ENCODE results near the gene SQSTM1. TPM values are rescaled to one million over a fixed set of nuclear protein-coding genes. Genes with fewer than 3 reads are reported as not detected.

Gene SQSTM1
- total RNA-seq, 2 experiments from 2014 or later: 70.6 to 87.6 TPM

DNA sequence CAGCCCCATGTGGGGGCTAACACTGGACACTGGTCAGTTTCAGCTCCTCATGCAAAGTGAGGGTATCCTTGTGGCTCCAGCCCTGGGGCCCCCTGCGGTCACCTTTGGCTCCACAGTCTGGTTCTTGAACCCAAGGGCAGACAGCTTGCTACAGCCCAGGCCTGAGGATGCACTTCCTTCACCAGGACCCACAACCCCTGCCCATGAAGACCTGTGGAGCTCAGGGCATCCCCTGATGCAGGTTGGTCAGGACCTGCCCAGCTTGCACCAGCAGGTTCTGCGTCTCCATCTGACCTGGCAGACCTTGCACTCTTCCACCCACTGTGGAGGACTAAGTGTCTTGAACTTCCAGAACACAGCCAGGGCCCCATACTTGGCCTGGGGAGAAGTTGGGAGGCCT is 41.6 kb downstream of the SQSTM1 start:
- intact Hi-C loops (cut with DNase I, micrococcal nuclease): no loop called here
- CTCF ChIA-PET: interaction anchor here (0.6 to 1.9 kb wide), 3 partner anchors 9 to 59 kb away, joined by 3 to 5 read pairs (median 4); no protein-coding TSS in a partner anchor
- no peak for DNase-seq

GRCh38 chr5:179862891-179863290 is 42.2 kb downstream of the SQSTM1 start:
- Mint-ChIP-seq H3K36me3 (ENCODE audit: low read depth) (peaks cover 32% of the 10 kb centered on the region), H3K27ac (no peak overlapping the region), H3K9me3 (ENCODE audit: low read depth) (no peaks in the 10 kb centered on the region), H3K4me3 (no peak overlapping the region), H3K4me1 (peaks cover 5% of the 10 kb centered on the region), H3K27me3 (no peaks in the 10 kb centered on the region)
- ChIA-PET CTCF (no interaction called here), POLR2A (no interaction called here)
- intact Hi-C loops (cut with DNase I, micrococcal nuclease): no loop called here
- ATAC-seq (no peak), DNase-seq (no peak)

More for the DNA sequence above, 41.6 kb downstream of the SQSTM1 start:
- Mint-ChIP-seq H3K9me3 (ENCODE audit: low read depth) (no peaks in the 10 kb centered on the region), H3K36me3 (ENCODE audit: low read depth) (peaks cover 31% of the 10 kb centered on the region), H3K27me3 (no peaks in the 10 kb centered on the region), H3K27ac (no peak overlapping the region), H3K4me3 (no peak overlapping the region), H3K4me1 (peaks cover 9% of the 10 kb centered on the region)
- POLR2A ChIA-PET: no interaction called here
- no peak for ATAC-seq

DNA sequence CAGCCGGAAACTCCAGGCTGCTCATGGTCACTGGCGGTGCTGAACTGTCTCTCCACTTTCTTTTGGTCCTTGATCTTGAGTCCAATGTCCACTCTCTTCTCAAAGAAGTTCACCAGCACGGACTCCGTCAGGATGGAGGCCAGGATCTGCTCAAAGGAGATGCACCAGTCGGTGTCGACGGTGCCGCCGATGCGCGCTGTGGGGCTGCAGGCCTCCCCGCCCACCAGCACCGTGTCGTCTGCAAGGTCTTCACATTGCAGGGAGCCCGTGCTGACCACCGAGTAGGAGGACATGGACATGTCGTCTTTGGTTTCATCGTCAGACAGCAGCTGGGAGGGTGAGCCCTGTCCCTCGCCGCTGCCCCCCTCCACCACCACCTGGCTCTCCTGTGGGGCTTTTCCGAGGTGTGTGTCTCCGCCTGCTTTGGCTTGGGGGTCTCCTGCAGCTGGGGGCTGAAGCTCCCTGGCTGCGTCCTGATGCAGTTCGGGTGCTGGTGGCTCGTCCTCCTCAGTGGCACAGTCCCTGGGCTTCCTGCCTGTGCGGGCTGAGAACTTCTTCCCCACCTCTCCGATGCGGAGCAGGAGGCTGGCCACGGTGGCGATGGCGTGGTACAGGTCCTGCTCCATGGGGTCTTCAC is 42.9 kb downstream of the SQSTM1 start:
- Mint-ChIP-seq H3K27me3 (no peaks in the 10 kb centered on the region), H3K9me3 (ENCODE audit: low read depth) (no peaks in the 10 kb centered on the region), H3K4me3 (no peak overlapping the region), H3K4me1 (peaks cover 2% of the 10 kb centered on the region), H3K27ac (no peak overlapping the region), H3K36me3 (ENCODE audit: low read depth) (peaks cover 36% of the 10 kb centered on the region)
- no peak for DNase-seq
- intact Hi-C loops (cut with DNase I, micrococcal nuclease): no loop called here
- ATAC-seq: no peak
- ChIA-PET POLR2A (no interaction called here), CTCF (no interaction called here)

DNA sequence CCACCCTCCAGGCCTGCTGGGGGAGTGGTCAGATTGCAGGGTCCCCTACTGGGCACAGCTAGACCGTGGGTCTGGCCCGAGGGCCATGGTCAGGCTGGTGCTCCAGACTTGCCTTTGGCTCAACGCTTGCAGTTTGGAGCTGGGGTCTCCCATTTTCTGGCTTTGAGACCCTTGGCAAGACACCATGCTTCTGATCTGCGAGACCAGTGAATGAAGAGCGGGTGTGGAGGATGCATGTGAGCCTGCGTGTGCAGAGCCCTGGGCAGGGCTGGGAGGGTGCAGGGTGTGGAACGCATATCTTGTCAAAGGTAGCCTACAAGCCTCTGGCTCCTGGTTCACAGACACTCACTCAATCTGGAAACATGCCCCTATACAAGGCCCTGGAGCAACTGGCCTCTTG is 44.0 kb downstream of the SQSTM1 start:
- no peaks in the 10 kb centered on the region for H3K27me3 Mint-ChIP-seq
- intact Hi-C loops (cut with DNase I, micrococcal nuclease): no loop called here

GRCh38 chr5:179865491-179866240 is 45.0 kb downstream of the SQSTM1 start:
- no peak for ATAC-seq
- intact Hi-C loops (cut with DNase I, micrococcal nuclease): no loop called here
- Mint-ChIP-seq H3K27ac (no peak overlapping the region), H3K4me3 (no peak overlapping the region), H3K27me3 (no peaks in the 10 kb centered on the region), H3K9me3 (ENCODE audit: low read depth) (no peaks in the 10 kb centered on the region), H3K36me3 (ENCODE audit: low read depth) (peaks cover 36% of the 10 kb centered on the region), H3K4me1 (peaks cover 2% of the 10 kb centered on the region)
- POLR2A ChIA-PET: no interaction called here
- CTCF ChIA-PET: interaction anchor here (0.6 kb wide), 2 partner anchors 69 to 273 kb away, joined by 3 read pairs; no protein-coding TSS in a partner anchor
- no peak for DNase-seq

More for the DNA sequence above, 44.0 kb downstream of the SQSTM1 start:
- Mint-ChIP-seq H3K4me1 (peaks cover 2% of the 10 kb centered on the region), H3K9me3 (ENCODE audit: low read depth) (no peaks in the 10 kb centered on the region), H3K36me3 (ENCODE audit: low read depth) (peaks cover 36% of the 10 kb centered on the region), H3K4me3 (no peak overlapping the region), H3K27ac (no peak overlapping the region)
- DNase-seq: no peak
- ChIA-PET CTCF (no interaction called here), POLR2A (no interaction called here)
- ATAC-seq: no peak

DNA sequence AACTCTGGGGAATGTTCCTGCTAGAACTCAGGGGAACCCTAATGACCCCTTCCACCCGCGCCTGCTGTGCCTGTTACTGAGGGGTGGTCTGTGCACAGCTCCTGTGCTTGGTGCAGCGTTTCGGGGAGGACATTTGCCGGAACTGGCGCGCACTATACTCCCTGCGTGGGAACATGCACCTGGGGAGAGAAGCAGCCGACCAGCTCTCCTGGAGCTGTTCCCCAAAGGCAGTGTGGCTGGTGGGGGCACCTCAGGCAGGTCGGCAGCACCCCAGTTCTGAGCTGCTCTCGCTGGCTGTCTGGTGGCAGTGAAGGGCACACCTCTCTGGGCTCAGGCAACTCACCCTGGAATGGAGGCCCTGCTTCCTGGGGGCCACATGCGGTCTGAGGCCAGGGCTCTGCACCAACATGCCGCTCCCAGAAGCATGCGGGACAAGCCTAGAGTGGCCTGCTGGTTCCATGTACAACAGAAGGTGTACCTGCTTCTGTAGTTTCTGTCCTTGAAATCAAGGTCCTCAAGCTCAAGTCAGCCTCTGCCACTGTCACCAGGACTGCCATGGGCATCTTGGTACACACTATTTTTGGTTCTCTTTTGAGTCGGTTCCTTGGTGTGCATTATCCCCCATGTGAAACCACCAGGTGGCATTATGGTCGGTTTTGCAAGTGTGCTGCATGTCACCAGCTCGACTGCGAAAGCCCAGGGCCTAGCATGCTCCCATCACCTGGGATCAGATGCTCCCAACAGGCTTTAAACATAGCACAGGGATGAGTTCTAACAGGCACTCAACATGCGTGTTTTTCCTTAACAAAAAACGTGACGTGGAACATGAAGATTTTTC is 45.8 kb downstream of the SQSTM1 start:
- ATAC-seq: peak; percentile 81
- Mint-ChIP-seq H3K4me3 (no peak overlapping the region), H3K36me3 (ENCODE audit: low read depth) (peaks cover 44% of the 10 kb centered on the region), H3K9me3 (ENCODE audit: low read depth) (no peaks in the 10 kb centered on the region), H3K4me1 (peaks cover 2% of the 10 kb centered on the region), H3K27me3 (no peaks in the 10 kb centered on the region), H3K27ac (no peak overlapping the region)
- CTCF ChIA-PET: interaction anchor here (0.6 to 1.2 kb wide), 4 partner anchors 11 to 228 kb away, joined by 3 to 4 read pairs (median 4); no protein-coding TSS in a partner anchor
- intact Hi-C loops (cut with DNase I, micrococcal nuclease): no loop called here
- DNase-seq: peak; percentile 67
- POLR2A ChIA-PET: no interaction called here

- ChIA-PET POLR2A (no interaction called here), CTCF (interaction anchor here (0.7 to 1.2 kb wide), 3 partner anchors 11 to 229 kb away, joined by 3 to 4 read pairs (median 4); no protein-coding TSS in a partner anchor)
- DNase-seq (no peak), ATAC-seq (no peak)
- peaks cover 41% of the 10 kb centered on the region for H3K36me3 Mint-ChIP-seq (ENCODE audit: low read depth)
- no peak overlapping the region for H3K27ac Mint-ChIP-seq
- no peaks in the 10 kb centered on the region for H3K27me3 Mint-ChIP-seq
- H3K9me3 Mint-ChIP-seq (ENCODE audit: low read depth): no peaks in the 10 kb centered on the region
- no peak overlapping the region for H3K4me3 Mint-ChIP-seq
- peaks cover 2% of the 10 kb centered on the region for H3K4me1 Mint-ChIP-seq
- intact Hi-C loops (cut with DNase I, micrococcal nuclease): no loop called here
Observed at GRCh38 chr5:179867079-179867465, 46.4 kb downstream of the SQSTM1 start.

DNA sequence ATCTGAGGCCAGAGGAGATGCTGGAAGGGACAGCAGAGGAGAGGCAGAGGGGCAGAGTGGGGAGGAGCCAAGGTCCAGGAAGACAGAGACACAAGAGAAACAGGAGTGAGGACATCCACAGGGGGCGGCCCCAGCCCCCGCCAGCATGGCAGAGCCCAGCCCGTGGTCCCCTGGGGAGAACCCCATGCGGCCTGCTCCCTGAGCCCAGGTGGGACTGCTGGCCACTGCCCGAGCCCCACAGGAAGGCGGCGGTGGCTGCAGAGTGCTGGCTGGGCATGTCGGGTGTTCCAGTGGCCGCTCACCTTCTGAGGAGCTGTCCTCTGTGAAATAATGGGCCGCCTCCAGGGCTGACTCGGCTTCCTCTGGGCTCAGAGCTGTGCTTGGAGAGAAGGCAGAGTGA is 46.8 kb downstream of the SQSTM1 start:
- DNase-seq (no peak), ATAC-seq (no peak)
- intact Hi-C loops (cut with DNase I, micrococcal nuclease): no loop called here
- Mint-ChIP-seq H3K27me3 (no peaks in the 10 kb centered on the region), H3K4me3 (no peak overlapping the region), H3K36me3 (ENCODE audit: low read depth) (peaks cover 39% of the 10 kb centered on the region), H3K9me3 (ENCODE audit: low read depth) (no peaks in the 10 kb centered on the region), H3K4me1 (peaks cover 2% of the 10 kb centered on the region), H3K27ac (no peak overlapping the region)
- ChIA-PET CTCF (no interaction called here), POLR2A (no interaction called here)

DNA sequence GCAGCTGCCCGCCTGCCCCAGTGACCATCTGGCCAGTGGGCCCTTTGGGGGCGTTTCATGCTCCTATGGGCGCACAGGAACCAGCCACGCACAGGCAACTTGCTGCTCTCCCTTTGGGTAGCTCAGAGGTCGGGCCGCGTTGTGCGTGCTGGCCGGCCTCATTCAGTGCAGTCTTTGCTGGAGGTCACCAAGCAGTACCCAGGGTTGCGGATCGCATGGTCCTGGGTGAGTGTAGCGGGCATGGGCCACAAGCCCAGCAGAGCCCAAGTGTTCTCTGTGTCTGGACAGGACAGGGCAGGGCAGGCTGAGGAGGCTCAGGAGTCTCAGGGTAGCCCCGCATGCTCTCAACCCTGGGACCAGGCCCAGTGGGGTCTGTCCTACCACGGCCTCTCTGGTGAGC is 47.8 kb downstream of the SQSTM1 start:
- intact Hi-C loops (cut with DNase I, micrococcal nuclease): no loop called here
- ChIA-PET POLR2A (no interaction called here), CTCF (no interaction called here)
- Mint-ChIP-seq H3K4me1 (peaks cover 2% of the 10 kb centered on the region), H3K36me3 (ENCODE audit: low read depth) (peaks cover 35% of the 10 kb centered on the region), H3K9me3 (ENCODE audit: low read depth) (no peaks in the 10 kb centered on the region), H3K27me3 (no peaks in the 10 kb centered on the region), H3K27ac (no peak overlapping the region), H3K4me3 (no peak overlapping the region)
- DNase-seq (no peak), ATAC-seq (no peak)

DNA sequence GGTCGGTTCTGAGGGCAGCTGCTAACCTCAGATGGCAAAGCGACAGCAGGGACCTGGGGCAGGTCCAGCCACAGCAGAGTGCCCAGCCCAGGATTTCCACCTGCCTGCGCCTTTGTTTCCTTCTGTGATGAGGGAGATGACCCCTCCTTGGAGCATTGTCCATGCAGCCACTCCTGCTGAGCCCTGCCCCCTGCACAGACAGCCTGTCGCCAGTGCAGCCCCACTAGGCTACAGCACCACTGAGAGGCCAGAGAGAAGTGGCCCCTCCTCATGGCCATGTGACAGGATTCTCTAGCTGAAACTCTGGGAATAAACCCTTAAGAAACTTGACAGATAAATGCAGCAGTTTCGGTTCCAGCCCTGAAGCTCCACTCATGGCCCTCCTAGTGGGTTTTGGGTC is 48.4 kb downstream of the SQSTM1 start:
- Mint-ChIP-seq H3K4me3 (no peak overlapping the region), H3K36me3 (ENCODE audit: low read depth) (peaks cover 33% of the 10 kb centered on the region), H3K4me1 (peaks cover 2% of the 10 kb centered on the region), H3K27ac (no peak overlapping the region), H3K27me3 (no peaks in the 10 kb centered on the region), H3K9me3 (ENCODE audit: low read depth) (no peaks in the 10 kb centered on the region)
- ATAC-seq (no peak), DNase-seq (no peak)
- ChIA-PET POLR2A (no interaction called here), CTCF (no interaction called here)
- intact Hi-C loops (cut with DNase I, micrococcal nuclease): no loop called here

DNA sequence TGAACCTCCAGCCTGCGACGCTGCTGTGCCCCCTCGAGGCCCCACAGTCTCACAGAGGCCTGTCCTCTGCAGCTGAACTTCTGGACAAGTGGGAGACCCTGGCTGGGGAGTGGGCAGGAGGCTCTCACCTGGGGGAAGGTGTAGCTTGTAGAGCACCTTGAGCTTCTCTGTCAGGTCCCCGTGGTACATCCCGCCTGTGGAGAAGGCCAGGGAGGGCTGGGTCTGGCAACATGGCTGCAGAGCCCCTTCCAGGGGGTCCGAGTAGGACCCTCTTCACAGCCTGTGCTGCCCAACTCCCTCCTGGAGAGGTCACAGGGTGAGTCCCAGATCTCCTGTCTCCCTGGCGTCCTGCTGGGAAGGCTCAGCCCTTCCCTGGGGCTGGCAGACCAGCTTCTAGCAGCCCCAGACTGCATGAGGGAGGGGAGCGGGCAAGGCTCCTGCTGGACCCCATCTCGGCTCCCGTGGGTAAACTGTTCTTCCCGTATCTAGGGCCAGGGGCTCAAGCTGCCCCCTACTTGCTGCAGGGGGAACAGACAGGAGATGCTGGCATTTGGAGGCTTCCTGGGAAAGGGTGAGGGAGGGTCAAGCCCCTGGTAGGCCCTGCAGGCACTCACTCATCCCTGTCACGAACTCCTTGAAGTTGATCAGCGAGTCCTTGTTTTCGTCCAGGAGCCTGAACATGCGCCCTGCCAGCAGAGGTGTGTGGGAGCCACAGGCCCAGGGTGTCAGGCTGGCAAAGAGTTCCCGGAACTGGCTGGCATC is 49.1 kb downstream of the SQSTM1 start:
- Mint-ChIP-seq H3K9me3 (ENCODE audit: low read depth) (no peaks in the 10 kb centered on the region), H3K27ac (no peak overlapping the region), H3K4me1 (peaks cover 2% of the 10 kb centered on the region), H3K4me3 (no peak overlapping the region), H3K27me3 (no peaks in the 10 kb centered on the region), H3K36me3 (ENCODE audit: low read depth) (peaks cover 29% of the 10 kb centered on the region)
- DNase-seq (no peak), ATAC-seq (no peak)
- ChIA-PET CTCF (no interaction called here), POLR2A (no interaction called here)
- intact Hi-C loops (cut with DNase I, micrococcal nuclease): no loop called here
